ENCODE results near the gene NUDT4B.
"Not testable (repeated sequence)": the region's sequence is repeated elsewhere in the genome, so short reads cannot be mapped to it uniquely, and the experiment has no call there.

GRCh38 chr1:148734311-148734662 is 14.3 kb upstream of the NUDT4B start:
- TF ChIP-seq CTCF (IDR thresholded peaks at IDR 0.05); POLR2AphosphoS5 (IDR thresholded peaks at IDR 0.05); POLR2A (IDR thresholded peaks at IDR 0.05; ENCODE audit: low read depth); EP300 (IDR thresholded peaks at IDR 0.05): not testable (repeated sequence)
